GM12872 (cell line): ENCODE results near the gene RNLS.

ENCODE experiments used
- TF ChIP-seq, protein P1 (sequence below): IDR thresholded peaks from 3 replicates; pipeline ENCODE4 v1.5.1; 2011; ENCODE audit warnings: low read depth, mild to moderate bottlenecking, low read length, moderate library complexity; ENCODE audit not compliant: insufficient read depth

The RNLS gene

DNA sequence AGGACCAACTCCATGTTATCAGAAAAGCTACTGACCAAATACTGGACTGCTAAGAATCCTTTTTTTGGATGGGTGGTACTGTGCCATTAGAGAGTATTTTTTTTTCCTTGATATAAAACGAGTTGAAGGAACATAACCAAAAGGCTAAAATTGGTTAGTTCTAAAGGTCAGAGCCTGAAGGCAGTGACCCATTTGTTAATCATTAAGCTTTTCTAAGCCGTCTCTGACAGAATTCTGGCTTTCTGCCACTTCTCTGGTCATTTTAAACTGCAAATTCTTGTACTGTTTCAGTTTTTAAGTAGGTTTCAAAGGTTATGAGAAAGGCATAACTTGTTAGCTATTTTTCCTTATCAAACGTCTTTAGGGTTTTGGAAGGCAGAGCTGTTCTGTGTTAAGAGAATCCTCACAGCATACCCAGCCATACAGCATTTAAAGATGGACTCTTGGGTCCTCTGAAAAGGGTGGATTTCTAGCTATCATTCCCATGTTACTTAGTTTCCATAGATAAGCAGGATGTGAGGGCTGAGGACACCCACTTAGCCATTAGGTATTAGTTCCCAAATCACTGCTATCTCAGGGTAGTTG lies 196.8 kb downstream of the RNLS start:
- TF ChIP-seq, protein P1, sequence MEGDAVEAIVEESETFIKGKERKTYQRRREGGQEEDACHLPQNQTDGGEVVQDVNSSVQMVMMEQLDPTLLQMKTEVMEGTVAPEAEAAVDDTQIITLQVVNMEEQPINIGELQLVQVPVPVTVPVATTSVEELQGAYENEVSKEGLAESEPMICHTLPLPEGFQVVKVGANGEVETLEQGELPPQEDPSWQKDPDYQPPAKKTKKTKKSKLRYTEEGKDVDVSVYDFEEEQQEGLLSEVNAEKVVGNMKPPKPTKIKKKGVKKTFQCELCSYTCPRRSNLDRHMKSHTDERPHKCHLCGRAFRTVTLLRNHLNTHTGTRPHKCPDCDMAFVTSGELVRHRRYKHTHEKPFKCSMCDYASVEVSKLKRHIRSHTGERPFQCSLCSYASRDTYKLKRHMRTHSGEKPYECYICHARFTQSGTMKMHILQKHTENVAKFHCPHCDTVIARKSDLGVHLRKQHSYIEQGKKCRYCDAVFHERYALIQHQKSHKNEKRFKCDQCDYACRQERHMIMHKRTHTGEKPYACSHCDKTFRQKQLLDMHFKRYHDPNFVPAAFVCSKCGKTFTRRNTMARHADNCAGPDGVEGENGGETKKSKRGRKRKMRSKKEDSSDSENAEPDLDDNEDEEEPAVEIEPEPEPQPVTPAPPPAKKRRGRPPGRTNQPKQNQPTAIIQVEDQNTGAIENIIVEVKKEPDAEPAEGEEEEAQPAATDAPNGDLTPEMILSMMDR = no peak

DNA sequence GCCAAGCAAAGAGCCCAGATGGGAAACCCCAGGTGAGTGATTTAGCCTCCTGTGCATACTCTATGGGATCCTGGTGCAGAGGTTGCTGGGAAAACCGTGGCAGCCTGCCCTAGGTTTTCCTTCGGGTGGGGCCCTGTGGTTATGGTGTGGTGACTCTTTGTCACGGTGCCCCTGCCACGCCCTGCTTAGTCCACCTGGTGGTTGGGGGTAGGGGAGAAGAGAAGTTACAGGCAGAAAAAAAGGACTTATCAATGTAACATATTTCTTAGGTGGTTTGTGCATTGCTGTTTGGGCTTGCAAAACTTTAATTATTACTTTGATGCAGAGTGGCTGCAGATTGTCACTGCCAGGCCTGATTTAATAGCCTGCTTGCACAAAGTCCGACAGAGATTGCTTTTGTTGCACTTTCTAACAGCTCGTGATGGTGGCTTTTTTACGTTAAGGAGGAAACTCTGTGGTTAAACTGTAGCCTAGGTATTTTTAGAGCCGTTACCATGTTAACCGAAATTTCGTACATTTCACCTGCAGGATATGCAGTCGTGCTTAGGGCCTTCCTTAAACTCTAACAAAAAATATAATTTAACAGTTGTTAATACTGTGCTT lies 197.4 kb downstream of the RNLS start:
- TF ChIP-seq, protein P1 = 0 out of 3 replicates have a peak, but pooled peaks have one; percentile 21

DNA sequence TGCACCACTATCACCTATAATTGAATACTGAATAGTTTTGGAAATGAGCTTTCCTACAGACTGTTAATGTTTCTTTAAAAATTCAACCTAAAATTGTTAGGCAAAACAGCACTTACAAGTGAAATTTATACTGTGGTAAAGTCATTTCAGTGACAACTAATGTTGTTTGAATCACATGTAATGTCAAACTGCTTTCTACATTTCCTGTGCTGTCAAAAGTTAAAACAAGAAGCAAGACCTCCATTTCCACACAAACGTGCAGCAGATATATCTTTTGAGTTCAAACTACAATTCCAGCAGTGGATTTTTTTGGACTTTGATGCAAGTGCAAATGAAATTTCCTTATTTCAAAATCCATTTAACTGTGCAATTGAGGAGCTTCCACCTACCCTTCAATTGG lies 199.8 kb downstream of the RNLS start:
- TF ChIP-seq, protein P1 = no peak

DNA sequence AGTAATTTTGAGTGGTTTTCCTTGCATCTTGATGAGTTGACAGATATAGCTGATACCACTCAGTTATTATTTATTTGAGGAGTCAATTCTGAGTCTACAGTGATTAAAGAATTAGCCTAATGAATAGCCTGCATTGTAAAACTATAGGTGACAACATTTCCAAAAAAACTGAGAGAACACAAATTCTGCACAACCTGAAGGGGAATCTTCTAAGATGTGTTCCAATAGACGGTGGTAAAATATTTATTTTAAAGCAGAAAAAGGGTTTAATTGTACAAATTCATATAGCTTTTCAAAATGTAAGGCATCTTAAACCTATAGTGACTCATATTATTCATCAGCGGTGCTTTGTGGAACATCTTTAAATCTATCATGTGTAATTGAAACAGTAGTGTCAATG lies 200.4 kb downstream of the RNLS start:
- TF ChIP-seq, protein P1 = no peak

DNA sequence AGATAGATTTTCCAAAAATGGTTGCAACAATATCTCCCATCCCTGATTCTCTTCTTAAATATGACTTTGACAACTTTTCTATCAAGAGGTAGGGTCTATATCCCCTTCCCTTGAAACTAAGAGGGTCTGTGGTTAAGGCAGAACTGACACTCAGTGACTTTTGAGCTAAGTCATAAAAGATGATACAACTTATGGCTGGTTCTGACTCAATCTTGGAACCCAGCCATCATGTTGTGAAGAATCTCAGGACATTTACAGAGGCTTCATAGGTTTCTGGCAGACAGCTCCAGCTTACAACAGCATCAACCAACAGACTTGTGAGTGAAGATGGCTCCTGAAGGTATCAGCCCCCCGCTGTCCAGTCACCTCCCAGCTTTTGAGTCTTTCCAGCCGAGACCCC lies 203.5 kb downstream of the RNLS start:
- TF ChIP-seq, protein P1 = no peak

DNA sequence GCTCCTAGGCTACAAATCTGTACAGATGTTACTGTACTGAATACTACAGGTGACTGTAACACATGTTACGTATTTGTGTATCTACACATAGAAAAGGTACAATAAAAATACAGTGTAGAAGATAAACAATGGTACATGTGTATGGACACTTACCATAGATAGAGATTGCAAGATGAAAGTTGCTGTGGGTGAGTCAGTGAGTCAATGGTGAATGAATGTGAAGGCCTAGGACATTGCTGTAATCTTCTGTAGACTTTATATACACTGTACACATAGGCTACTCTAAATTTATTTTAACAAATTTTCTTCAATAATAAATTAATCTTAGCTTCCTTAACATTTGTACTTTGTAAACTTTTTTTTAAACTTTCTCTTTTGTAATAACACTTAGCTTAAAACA lies 205.6 kb downstream of the RNLS start:
- TF ChIP-seq, protein P1 = no peak

DNA sequence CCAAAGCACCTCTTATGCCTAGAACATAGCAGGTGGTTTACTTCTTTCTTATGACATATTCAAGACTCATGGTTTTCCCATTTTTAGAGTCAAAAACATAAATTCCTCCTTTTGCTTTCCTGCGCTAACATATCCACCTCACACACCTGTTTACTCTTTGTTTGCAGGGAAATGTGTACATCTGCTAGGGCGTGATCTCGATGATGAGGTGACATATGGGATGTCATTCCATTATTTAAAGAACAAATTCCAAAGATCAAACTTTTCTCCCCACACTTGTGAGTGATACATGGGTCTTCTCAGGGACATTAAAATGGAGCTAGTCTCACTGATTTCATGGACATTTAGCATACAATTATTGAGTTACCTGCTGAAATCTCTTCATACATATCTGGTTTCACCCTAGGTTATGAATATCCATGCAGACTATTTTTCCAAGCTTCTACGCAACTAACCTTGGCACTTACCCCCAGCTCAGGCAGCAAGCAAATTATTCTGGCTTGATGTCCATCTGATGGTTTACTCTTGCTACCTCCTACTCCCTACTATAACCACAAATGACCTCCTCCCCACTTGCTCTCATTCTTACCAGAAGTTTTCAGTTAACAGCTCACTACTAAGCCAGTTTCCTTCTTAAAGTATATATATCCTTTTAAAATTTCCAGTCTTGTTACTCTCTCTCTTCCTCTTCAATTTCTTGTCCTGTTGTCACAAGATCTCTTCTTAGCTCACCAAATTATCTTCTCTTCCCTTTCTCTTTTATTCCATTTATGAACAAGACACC lies 208.5 kb downstream of the RNLS start:
- TF ChIP-seq, protein P1 = no peak
